ENCODE data around the gene PLPP1.

Gene PLPP1

DNA sequence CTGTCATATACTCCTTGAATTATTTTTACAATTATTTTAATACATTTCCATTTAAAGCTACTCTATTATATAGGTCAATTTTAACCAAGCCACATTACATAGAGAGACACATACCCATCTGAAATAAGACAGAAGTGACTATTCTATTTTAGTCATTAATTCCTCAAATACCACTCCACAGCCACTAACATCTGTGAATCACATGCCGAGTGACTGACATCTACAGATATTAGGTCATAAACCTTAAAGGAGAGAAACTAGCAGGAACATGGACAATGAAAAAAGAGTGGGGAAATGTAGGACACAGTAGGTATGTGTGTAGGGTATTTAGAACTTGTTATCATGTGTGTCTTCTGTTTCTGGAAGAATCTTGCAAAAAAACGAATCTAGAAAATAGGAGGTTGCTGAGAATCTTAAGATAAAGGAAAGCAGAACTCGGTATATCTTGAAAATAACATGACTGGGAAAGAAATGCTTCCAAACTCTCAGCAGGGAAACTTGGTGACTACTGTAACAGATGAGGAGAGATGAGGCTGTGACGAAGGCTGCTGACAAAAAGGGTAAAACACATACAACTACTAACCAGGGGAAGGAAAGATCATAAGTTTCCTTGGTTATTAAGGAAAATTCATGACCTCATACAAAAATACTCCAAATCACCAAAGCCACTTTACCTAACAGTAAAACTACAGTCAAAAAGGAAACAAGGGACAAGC lies 84.6 kb downstream of the PLPP1 start:
- DNase-seq (ENCODE audit: low read depth in 2 of 2) = no peak

DNA sequence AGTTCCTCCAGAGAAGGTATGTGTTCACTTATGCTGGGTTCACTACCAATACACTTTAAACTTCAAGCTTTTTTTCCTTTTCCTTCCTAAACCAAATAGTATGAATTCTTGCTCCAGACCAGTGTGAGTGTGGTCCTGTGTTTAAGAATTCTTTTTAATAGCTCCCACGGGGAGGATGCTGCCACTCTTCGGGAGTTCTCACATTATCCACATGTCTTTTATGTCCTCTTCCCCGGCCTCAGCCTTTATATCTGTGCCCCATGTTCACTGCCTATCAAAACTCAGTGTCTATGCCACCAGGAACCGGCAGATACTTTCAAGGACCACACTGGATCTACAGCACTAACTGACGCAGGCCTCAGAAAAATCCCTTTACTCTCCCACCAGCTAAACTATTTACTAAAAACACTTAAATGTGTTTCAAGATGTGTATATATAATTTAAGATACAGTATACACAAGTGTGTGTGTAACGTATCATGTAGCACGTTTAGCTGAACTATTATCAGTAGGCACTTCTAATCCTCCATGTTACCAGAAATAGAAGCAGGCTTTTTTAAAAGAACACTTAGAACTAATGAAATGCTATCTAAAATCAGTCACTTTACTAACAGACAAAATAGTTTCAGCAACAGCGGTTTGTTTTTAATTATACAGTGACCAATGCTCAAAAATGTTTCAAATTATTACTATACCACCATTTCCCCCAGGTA lies 88.0 kb downstream of the PLPP1 start:
- DNase-seq (ENCODE audit: low read depth in 2 of 2) = no peak

DNA sequence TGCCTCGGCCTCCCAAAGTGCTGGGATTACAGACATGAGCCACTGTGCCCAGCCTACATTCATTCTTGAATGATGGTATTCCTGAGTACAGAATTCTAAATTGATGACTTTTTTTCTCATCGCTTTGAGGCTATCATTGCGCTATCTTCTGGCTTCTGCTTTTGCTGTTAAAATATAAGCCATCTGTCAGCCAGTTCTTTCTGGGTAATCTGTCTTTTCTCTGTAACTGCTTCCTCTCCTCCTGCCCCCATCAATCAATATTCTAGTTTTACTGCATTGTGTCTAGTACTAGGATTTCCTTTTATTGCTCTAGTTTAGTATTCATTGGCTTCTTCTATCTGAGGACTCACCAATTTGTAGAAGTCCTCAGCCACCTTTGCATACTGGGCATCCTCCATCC lies 89.0 kb downstream of the PLPP1 start:
- no peak for DNase-seq (ENCODE audit: low read depth in 2 of 2)

DNA sequence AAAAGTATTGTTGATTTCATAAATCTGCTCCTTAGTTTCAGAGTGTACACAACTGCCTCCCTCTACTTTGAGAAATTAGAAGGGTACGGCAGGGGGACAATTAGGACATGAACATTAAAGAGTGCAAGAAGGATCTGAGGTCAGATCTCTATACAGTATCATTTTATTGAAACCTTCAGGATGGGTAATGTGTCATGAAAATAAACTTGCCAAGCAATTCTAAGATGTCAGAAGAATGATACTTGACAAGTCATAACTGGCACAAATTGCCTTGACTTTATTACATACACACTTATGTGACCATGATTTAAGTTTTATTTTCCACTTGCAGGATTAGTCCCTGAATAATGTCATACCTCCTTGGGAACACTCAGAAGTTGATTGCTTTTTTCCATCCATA lies 92.8 kb downstream of the PLPP1 start:
- DNase-seq (ENCODE audit: low read depth in 2 of 2) = no peak

DNA sequence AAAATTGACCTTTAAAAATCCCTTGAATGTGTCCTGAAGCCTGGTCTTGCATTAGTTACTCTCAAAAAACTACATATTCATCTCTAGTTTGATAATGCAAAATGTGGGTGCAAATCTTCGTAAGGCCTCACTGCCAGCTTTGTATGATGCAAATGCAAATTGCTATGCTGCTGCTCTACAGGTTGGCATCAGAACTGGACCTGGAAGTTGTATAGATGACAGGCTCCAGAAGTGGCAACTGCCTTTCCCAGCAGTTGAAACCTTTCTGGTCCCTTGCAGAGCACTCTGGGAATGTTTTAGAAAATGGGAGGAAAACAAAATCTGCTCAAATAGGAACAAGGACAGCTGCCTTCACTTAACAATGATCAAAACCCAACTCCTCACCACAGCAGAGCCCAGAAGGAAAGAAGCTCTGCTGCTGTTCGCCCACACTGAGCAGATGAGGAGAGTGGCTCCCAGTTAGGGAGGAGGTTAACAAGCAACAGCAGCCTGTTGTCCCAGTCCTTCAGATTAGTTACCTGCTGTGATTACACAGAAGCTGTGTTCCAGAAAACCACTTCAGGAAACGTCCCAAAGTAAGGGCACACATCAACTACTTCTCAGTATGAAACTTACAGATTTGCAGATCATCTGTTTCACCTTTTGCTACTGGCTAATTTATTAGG lies 93.5 kb downstream of the PLPP1 start:
- DNase-seq (ENCODE audit: low read depth in 2 of 2) = no peak

DNA sequence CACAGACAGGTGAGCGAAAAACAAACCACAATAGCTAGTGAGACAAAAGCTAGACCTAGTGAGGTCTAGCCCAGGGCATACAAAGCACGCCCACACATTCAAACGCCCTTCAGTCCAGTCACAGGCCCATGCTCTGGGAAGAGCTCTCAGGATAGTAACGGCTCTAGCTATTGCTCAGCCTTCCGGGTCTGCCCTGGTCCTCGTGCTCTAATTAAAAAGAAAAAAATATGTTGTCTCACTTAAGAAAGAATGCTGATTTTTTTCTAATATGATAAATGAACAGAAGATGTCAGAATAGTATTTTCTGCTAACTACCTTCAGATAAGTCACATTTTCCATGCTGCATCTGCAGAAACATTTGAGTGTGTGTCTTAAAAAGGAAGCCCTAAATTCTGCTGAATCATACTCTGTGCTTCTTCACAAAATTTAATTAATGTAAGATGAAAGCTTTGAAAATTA lies 94.5 kb downstream of the PLPP1 start:
- peak in 1 of 2 donors; percentile 5 for DNase-seq (ENCODE audit: low read depth in 2 of 2)

DNA sequence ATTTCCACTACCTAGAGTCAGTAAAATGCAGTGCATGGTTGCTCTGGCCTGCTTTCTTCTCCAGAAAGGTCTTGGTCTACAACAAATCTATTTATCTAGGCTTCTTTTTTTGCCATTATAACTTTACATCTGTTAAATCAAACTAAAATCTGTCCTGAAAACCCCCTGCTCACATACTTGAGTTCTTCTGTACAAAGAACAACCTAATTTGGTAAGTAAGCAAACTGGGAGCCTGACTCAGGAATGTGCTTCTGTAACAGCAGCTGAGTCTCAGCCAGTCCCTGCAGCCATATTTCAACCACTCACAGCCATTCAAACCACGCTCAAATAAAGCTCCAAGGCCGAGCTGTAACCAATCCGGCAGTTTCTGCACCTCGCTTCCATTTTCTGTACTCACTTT lies 95.8 kb downstream of the PLPP1 start:
- no peak for DNase-seq (ENCODE audit: low read depth in 2 of 2)

DNA sequence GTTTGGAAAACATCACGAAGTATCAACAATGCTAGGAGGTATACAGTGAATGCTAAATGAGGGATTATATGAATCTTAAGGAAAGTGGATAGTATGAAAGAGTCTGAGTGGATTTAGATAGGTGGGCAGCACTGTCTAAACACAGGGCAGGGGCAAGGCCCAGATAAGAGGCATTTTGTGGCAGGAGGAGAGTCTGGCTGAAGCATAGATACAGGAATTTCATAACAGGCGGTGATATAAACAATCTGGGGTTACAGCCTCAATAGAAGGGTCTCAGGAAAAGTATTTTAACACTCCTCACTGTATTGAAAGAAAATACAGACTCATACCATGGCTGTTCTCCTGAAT lies 96.9 kb downstream of the PLPP1 start:
- no peak for DNase-seq (ENCODE audit: low read depth in 2 of 2)

DNA sequence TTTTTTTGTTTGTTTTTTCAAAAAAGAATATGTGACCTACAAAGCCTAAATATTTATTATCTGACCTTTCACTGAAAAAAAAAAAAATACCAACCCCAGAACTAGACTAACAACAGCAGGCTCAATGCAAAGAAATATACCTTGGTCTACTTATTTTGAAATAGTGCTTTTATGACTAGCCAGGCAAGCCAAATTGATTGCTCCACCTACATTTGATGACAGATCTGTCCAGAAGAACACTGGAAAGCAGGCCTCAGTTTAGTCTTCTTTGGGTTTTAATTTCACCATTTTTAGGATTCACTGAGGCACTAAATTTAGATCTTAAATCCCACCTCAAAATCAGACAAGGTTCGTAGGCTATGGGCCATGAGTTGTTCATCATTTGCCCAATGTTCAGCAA lies 97.3 kb downstream of the PLPP1 start:
- no peak for DNase-seq (ENCODE audit: low read depth in 2 of 2)

DNA sequence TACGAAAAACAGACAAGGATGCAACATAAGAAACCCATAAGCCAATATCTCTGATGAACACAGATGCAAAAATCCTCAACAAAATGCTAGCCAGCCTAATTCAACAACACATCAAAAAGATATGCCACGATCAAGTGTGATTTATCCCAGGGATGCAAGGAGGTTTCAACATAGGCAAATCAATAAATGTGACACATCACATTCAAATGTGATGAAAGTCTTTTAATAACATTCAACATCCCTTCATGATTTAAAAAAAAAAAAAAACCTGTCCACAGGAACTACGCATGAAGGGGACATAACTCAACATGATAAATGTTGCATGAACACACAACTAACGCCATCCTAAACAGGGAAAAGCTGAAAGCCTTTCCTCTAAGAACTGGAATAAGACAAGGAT lies 102.2 kb downstream of the PLPP1 start:
- no peak for DNase-seq (ENCODE audit: low read depth in 2 of 2)

DNA sequence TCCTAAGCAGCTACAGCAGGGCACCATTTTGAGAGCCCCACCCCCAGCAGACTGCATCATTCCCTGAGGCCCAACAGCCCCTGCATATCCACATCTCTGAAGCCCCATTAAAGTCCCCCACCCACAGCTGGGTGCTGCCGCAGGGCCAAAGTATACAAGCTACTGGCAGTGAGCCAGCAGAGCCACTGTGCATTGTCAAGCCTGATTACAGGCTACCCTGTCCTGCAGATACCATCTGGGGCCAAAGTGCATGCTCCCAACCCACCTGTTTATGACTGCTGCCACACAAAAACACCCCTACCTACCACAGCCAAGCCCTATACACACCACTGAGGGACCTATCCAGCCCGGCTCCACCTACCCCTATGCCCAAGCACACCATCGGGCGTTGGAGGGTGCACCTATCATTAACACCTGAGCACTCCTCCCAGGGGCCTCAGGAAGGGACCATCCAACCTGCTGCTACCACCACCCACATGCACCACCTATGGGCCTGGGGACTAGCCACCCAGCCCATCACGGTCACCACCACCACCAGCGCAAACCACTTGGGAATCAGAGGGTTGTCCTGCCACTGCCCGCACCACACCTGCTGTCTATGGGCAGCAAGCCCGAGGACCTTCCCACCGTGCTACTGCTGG lies 105.0 kb downstream of the PLPP1 start:
- DNase-seq (ENCODE audit: low read depth in 2 of 2) = no peak

DNA sequence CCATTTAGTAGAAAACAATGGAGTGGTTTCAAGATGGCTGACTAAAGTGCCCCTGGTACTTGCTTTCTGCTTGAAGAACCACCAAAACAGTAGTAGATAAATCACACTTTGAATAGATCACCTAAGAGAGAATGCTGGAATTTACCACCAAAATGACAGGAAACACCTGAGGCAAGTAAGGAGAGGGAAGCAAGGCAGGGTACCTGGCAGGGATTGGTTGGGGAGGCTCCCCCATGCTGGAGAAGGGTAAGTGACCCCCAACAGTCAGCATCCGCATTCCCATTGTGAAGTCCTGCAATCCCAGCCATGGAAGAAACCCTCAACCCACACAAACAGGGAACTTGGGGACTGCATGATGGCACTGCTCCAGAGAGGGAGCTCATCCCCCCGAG lies 105.5 kb downstream of the PLPP1 start:
- DNase-seq (ENCODE audit: low read depth in 2 of 2) = no peak

DNA sequence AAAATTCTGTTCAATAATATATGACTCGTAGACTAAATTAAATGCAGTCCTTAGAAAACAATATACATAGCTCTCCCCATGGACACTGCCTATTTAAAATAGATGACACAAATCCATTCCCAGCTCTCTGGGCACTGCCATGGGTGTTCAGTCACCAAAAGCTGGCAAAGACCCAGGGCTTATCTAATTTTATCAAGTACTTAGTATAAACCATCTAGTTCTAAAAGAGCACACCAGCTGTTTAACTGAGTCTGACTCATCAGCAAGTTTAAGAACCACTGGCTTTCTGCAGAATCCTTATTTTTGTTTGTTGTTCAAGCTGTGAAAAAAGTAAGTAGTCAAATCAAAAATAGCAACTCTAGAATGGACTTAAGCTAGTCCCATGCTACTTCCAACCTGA lies 107.6 kb downstream of the PLPP1 start:
- no peak for DNase-seq (ENCODE audit: low read depth in 2 of 2)

DNA sequence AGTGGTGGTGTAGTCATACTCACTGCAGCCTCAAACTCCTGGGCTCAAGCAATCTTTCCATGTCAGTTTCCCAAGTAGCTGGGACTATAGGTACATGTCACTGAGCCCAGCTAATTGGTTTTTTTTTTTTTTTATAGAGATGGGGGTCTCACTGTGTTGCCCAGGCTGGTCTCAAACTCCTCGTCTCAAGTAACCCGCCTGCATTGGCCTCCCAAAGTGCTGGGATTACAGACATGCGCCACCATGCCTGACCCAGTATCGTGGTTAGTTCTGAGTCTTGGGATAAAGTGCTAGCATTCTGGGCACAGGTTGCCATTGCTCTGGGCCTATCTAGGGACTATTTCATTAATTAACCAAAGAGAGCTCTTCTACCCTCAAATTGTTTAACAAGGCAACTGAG lies 108.3 kb downstream of the PLPP1 start:
- DNase-seq (ENCODE audit: low read depth in 2 of 2) = no peak

DNA sequence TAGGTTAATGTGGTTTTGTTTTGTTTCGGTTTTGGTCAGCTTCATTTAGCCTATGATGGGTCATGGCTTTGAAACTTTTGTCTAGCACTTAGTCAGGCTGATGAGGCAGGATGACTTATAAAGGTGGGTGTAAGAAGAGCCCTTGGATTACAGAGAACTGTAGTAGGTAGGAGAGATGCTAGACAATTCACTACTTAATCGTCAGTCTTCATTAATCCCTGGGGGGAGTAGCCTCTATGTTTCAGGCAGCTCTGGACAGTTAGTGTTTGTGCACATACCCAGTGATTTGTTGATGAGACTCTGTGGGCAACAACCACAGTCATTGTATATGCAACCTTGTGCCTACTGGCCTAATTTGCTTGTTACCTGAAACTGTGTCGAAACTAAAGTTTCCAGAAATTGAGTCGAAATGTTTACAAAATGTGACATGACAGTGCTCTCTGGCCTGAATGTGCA lies 113.7 kb downstream of the PLPP1 start:
- DNase-seq (ENCODE audit: low read depth in 2 of 2) = no peak

DNA sequence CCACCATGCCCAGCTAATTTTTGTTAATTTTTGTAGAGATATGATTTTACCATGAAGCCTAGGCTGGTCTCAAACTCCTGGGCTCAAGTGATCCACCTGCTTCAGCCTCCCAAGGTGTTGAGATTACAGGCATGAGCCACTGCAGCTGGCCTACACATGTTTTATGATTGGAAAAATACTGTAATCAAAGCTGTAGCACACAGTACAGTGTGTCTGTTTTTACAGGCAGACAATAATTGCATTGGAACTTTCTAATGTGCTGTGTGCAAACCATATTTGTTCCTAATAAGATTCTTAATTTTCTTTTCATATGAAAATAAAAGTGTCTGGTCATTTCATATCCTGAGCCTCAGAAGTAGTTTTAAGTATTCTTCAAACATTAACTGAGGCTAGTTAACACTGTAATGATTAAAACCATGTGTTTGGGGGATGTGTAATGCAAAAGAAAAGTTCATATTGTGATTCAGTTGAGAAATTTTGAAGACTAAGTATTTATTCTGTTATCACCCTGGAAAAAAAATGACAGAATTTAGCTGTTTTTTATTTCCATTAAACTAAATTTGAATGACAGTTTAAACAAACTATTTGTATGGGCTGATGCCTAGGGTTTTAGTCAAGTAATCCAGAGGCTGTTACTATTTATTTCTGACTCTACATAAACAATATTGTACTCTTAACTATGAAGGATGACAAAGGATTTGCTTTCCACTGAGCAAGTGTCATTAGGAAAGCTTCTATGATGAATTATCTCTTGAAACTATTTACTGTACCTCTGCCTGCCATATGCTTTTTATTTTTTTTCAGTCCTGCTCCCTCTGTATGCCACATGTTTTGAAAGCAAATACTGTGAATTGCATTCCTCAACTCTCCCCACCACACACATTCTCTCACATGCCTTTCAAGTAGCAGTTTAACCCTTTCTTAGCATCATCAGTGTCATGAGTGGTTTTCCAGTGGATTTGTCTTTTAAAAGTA lies 115.5 kb downstream of the PLPP1 start:
- DNase-seq (ENCODE audit: low read depth in 2 of 2) = no peak

DNA sequence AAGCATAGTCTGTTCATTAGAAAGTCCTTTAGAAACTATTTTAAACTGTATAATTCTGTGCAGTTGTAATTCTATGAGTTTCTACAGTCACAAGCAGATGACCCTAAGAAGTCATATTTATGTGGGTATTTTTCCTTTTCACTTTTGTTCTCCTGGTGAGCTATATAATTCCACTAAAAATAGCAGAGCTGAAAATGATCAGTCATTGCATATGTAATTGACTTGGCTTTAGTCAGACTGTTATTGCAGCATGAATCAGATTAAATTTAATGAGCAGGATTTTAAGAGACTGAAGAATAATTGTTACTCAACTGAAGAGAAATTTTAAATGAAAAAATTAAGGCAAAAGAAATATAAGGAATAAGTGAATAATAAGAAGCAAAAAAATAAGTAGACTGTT lies 118.5 kb downstream of the PLPP1 start:
- DNase-seq (ENCODE audit: low read depth in 2 of 2) = no peak

DNA sequence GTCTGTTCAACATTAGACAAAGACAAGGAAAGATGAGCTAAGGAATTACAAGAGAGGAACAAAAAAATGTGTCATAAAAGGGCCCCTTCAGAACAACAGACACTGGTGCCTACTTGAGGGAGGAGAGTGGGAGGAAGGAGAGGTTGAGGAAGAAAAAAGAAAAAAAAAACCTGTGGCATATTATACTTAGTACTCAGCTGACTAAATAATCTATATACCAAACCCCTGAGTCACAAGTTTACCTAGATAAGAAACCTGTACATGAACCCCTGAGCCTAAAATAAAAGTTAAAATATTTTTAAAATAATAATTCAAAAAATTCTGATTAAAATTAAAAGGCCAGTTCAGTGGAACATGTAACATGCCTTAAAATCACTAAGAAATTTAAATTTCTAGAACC lies 119.7 kb downstream of the PLPP1 start:
- DNase-seq (ENCODE audit: low read depth in 2 of 2) = no peak

DNA sequence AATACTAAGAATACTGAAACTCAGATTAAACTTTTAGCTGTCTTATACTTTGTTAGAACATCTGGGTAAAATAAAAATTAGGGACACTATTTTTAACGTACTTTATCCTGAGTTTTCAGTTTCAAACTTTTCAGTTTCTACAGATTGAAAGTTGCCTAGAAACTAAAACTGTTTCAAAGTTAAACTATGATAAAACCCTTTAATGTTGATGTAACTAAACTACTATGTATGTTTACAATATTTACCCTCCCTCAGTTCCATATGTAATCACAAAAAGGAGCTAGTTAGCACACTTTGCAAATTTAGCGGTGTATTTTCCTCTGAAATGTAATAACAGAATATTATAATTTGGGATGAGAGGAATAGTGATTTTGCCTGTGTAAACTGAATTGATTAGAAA lies 121.1 kb downstream of the PLPP1 start:
- no peak for DNase-seq (ENCODE audit: low read depth in 2 of 2)

DNA sequence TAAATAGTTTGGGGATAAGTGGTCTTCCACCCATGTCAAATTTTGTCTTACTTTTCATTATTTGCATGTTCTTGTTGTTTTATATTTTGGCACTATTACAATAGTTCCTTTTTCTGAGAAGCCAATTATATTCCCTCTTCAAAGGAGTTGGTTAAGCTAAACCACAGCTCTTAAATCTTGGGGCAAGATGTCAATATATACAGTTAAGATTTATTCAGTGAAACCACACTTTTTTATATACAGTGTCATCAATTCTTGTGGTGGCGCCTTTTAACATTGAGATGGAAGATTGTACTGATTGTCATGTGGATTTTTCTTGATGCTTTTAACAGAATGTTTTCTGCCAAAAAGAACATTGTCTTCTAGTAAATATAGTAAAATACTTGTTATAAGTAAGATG lies 122.9 kb downstream of the PLPP1 start:
- DNase-seq (ENCODE audit: low read depth in 2 of 2) = no peak

DNA sequence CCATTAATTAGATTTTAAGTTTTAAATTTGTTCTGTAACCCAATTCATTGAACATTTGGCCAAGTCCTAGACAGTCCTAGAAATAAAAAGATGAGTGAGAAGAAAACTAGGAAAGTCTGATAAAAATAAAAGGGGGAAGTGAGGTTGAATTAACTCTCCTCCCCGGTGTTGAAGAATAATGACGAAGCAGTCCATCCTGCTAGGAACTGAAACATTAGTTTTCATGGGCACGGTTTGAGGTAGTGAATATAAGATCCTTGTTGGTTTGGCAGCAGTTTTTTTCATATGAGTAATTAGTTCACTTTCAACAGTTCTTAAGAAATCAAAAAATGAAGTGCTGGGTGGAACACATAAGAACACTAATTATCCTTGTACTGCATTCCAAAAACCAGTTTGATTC lies 123.9 kb downstream of the PLPP1 start:
- DNase-seq (ENCODE audit: low read depth in 2 of 2) = no peak
